ENCODE results near the gene KCNS1. TPM values are rescaled to one million over a fixed set of nuclear protein-coding genes. Genes with fewer than 3 reads are reported as not detected.

KCNS1 gene
- total and polyA plus RNA-seq, 2 donors from 2014 or later, result 0.19 to 2.9 TPM

- no peak for TF ChIP-seq CTCF (IDR thresholded peaks at IDR 0.05; ENCODE audit: borderline replicate concordance, extremely low read depth, insufficient read depth)
- Histone ChIP-seq H3K27me3 (ENCODE audit: control insufficient read depth, insufficient read depth, low read length) (no peaks in the 10 kb centered on the region), H3K4me1 (ENCODE audit: control insufficient read depth in 2 of 3, insufficient read depth in 2 of 3, low read depth in 1 of 3, low read length in 3 of 3) (no peaks in the 10 kb centered on the region), H3K27ac (ENCODE audit: low read depth in 2 of 2, low read length in 2 of 2) (no peak overlapping the region), H3K9ac (ENCODE audit: low read length in 3 of 3) (no peak overlapping the region), H3K36me3 (ENCODE audit: control insufficient read depth in 2 of 3, insufficient read depth in 3 of 3, low read length in 3 of 3) (no peaks in the 10 kb centered on the region), H3K9me3 (ENCODE audit: control insufficient read depth in 2 of 3, insufficient read depth in 1 of 3, low read length in 3 of 3) (no peaks in the 10 kb centered on the region), H3K4me3 (ENCODE audit: low read length in 3 of 3) (no peak overlapping the region)
- FAIRE-seq (no peak), DNase-seq (peak in 3 of 5 donors; percentile 26 to 52 (median 32))
- intact Hi-C loops (cut with DNase I), result no loop called here
Observed at GRCh38 chr20:45088247-45088646, 12.7 kb downstream of the KCNS1 start.

GRCh38 chr20:45087814-45088213 lies 13.1 kb downstream of the KCNS1 start:
- no peak for DNase-seq
- intact Hi-C loops (cut with DNase I), result no loop called here
- H3K27me3 ChIP-seq (ENCODE audit: control insufficient read depth, insufficient read depth, low read length), result no peaks in the 10 kb centered on the region
- no peak overlapping the region for H3K9ac ChIP-seq (ENCODE audit: low read length in 3 of 3)
- no peaks in the 10 kb centered on the region for H3K36me3 ChIP-seq (ENCODE audit: control insufficient read depth in 2 of 3, insufficient read depth in 3 of 3, low read length in 3 of 3)
- no peak for TF ChIP-seq CTCF (IDR thresholded peaks at IDR 0.05; ENCODE audit: borderline replicate concordance, extremely low read depth, insufficient read depth)
- H3K4me1 ChIP-seq (ENCODE audit: control insufficient read depth in 2 of 3, insufficient read depth in 2 of 3, low read depth in 1 of 3, low read length in 3 of 3), result no peaks in the 10 kb centered on the region
- no peak for FAIRE-seq
- H3K4me3 ChIP-seq (ENCODE audit: low read length in 3 of 3), result no peak overlapping the region
- no peak overlapping the region for H3K27ac ChIP-seq (ENCODE audit: low read depth in 2 of 2, low read length in 2 of 2)
- H3K9me3 ChIP-seq (ENCODE audit: control insufficient read depth in 2 of 3, insufficient read depth in 1 of 3, low read length in 3 of 3), result peaks cover 0 to 2% (median 0%) of the 10 kb centered on the region in 3 donors

DNA sequence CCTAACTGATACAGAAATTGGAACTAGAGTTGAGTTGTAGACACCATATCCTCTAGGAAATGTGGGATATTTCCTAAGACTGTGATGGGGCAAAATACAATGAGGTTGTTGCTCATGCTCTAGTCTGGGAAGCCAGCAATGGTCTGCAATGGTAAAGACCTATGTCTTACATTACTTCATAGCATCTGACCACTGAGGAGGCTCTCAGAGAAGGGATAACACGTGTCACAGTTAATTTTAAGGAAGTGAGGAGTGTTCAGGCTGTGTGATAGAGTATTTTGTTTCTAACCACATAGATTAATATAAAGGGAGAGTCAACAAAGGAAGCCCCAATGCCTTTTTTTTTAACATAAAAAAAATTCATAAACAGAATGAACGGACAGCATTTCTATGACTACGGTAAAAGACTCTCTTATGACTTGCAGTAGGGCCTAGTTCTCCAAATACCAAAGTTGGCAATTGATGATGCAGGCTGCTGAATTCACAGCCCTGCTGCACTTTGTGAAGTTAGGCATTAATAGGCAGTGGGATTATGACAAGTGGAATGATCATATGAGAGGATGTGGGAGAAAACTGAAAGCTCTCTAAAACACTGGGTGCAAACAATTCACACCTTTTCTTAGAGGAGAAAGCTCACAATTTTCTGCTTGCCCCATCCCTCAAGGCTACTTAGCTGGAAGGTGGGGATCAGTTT lies 13.7 kb downstream of the KCNS1 start:
- H3K36me3 ChIP-seq (ENCODE audit: control insufficient read depth in 2 of 3, insufficient read depth in 3 of 3, low read length in 3 of 3), result no peaks in the 10 kb centered on the region
- DNase-seq, result no peak
- no peak for FAIRE-seq
- no peak overlapping the region for H3K9ac ChIP-seq (ENCODE audit: low read length in 3 of 3)
- no peaks in the 10 kb centered on the region for H3K4me1 ChIP-seq (ENCODE audit: control insufficient read depth in 2 of 3, insufficient read depth in 2 of 3, low read depth in 1 of 3, low read length in 3 of 3)
- intact Hi-C loops (cut with DNase I), result no loop called here
- no peaks in the 10 kb centered on the region for H3K27me3 ChIP-seq (ENCODE audit: control insufficient read depth, insufficient read depth, low read length)
- no peak overlapping the region for H3K4me3 ChIP-seq (ENCODE audit: low read length in 3 of 3)
- no peak overlapping the region for H3K27ac ChIP-seq (ENCODE audit: low read depth in 2 of 2, low read length in 2 of 2)
- peaks cover 0 to 7% (median 0%) of the 10 kb centered on the region in 3 donors for H3K9me3 ChIP-seq (ENCODE audit: control insufficient read depth in 2 of 3, insufficient read depth in 1 of 3, low read length in 3 of 3)
- no peak for TF ChIP-seq CTCF (IDR thresholded peaks at IDR 0.05; ENCODE audit: borderline replicate concordance, extremely low read depth, insufficient read depth)
